Cardiac atrium fibroblast (primary cell): Measurements from ENCODE around the gene OPN1MW3. TPM values are rescaled to one million over a fixed set of nuclear protein-coding genes. Genes with fewer than 3 reads are reported as not detected.

Experiments
- total RNA-seq: library from RNA; depleted of rRNA; stranded (reverse); fragments of >200 nt; gene quantifications from 2 replicates; pipeline ENCODE4 v1.2.3, GENCODE V29; 2015

The OPN1MW3 gene
- not detected in 2 replicates for total RNA-seq

DNA sequence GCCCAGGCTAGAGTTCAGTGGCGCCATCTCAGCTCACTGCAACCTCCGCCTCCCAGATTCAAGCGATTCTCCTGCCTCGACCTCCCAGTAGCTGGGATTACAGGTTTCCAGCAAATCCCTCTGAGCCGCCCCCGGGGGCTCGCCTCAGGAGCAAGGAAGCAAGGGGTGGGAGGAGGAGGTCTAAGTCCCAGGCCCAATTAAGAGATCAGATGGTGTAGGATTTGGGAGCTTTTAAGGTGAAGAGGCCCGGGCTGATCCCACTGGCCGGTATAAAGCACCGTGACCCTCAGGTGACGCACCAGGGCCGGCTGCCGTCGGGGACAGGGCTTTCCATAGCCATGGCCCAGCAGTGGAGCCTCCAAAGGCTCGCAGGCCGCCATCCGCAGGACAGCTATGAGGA is at the start of gene OPN1MW3:
Gene OPN1MW3, plus strand, starts transcription at position 301 of the 400 bp plus-strand sequence. Its CDS starts 38 bp downstream, at position 339.

GRCh38 chrX:154219456-154219855 is 37.9 kb upstream of the OPN1MW3 start, which contains the start of gene OPN1MW2:
Gene OPN1MW2, plus strand, starts transcription at chrX:154219756. Its CDS starts 60 bp downstream, at chrX:154219816.

GRCh38 chrX:154294791-154295574 is 37.6 kb downstream of the OPN1MW3 start, which contains the start of gene TEX28:
Gene TEX28, minus strand, starts transcription at chrX:154295124. Its CDS starts 3,007 bp downstream, at chrX:154292117.

DNA sequence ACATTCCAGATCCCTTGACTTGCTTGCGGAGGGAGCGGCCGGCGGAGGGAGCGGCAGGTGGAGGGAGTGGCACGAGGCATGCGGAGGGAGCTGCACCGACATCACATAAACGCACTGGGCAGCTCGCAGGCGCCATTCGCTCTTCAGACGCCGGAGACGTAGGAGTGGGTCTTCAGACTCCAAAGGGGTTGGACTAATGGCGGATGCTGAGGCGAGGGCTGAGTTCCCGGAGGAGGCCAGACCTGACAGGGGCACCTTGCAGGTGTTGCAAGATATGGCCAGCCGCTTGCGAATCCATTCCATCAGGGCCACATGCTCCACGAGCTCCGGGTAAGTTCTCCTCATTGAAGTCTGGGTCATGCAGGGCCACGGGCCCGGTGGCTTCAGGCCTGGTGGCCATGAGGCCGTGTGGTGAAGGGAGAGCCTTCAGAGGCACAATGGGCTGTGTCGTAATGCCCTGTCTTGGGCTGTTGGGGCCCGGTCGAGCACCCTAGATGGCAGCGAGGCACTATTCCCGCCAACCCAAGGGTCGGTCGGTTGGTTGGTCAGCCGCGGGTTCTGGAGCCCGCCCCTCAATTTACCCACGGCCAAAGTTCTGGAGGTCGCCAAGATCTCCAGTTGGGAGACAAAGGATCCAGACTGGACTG is 38.4 kb downstream of the OPN1MW3 start, which contains the start of gene TKTL1:
Gene TKTL1, plus strand, starts transcription at position 132 of the 647 bp plus-strand sequence. Its CDS starts 65 bp downstream, at position 197.

Other genes starting within 250 kb of the OPN1MW3 start
- gene IRAK1, start 237.7 kb upstream of the OPN1MW3 start, total RNA-seq: 95.0 and 131 TPM in 2 replicates
- gene MECP2, start 159.9 kb upstream of the OPN1MW3 start, total RNA-seq: 18.2 and 25.6 TPM in 2 replicates
- not detected in 2 replicates for gene OPN1LW, start 113.3 kb upstream of the OPN1MW3 start, total RNA-seq
- gene OPN1MW, start 75.0 kb upstream of the OPN1MW3 start, total RNA-seq: not detected in 2 replicates
- not detected in 2 replicates for gene OPN1MW2, start 37.8 kb upstream of the OPN1MW3 start, total RNA-seq
- not detected in 2 replicates for gene TEX28, start 37.5 kb downstream of the OPN1MW3 start, total RNA-seq
- not detected in 2 replicates for gene TKTL1, start 38.2 kb downstream of the OPN1MW3 start, total RNA-seq
- 1,709 and 1,856 TPM in 2 replicates for gene FLNA, start 117.1 kb downstream of the OPN1MW3 start, total RNA-seq
- 54.3 and 54.6 TPM in 2 replicates for gene EMD, start 121.7 kb downstream of the OPN1MW3 start, total RNA-seq
- gene RPL10, start 140.8 kb downstream of the OPN1MW3 start, total RNA-seq: 8,491 and 9,302 TPM in 2 replicates
- 35.8 and 45.7 TPM in 2 replicates for gene DNASE1L1, start 151.7 kb downstream of the OPN1MW3 start, total RNA-seq
- gene TAFAZZIN, start 154.0 kb downstream of the OPN1MW3 start, total RNA-seq: 19.1 and 28.9 TPM in 2 replicates
- 43.1 and 68.5 TPM in 2 replicates for gene ATP6AP1, start 171.1 kb downstream of the OPN1MW3 start, total RNA-seq
- 131 TPM in 2 replicates for gene GDI1, start 179.6 kb downstream of the OPN1MW3 start, total RNA-seq
- gene FAM50A, start 186.6 kb downstream of the OPN1MW3 start, total RNA-seq: 54.2 and 83.9 TPM in 2 replicates
- 16.4 and 27.9 TPM in 2 replicates for gene PLXNA3, start 200.7 kb downstream of the OPN1MW3 start, total RNA-seq
- gene LAGE3, start 221.7 kb downstream of the OPN1MW3 start, total RNA-seq: 37.9 and 38.1 TPM in 2 replicates
- 29.8 and 54.5 TPM in 2 replicates for gene UBL4A, start 229.0 kb downstream of the OPN1MW3 start, total RNA-seq
- gene SLC10A3, start 233.0 kb downstream of the OPN1MW3 start, total RNA-seq: 35.5 and 50.5 TPM in 2 replicates